ENCODE measurements around the gene PRKN. TPM values are rescaled to one million over a fixed set of nuclear protein-coding genes. Genes with fewer than 3 reads are reported as not detected.

The PRKN gene
- total and polyA plus RNA-seq, 2 experiments from 2014 or later = 2.3 to 3.9 TPM

GRCh38 chr6:161602359-161602758, 1125.2 kb downstream of the PRKN start:
- Histone ChIP-seq H3K9me3 (ENCODE audit: low read depth) (no peaks in the 10 kb centered on the region), H3K36me3 (replicated peaks; ENCODE audit: insufficient read depth, low read depth) (no peaks in the 10 kb centered on the region), H3K4me2 (no peak overlapping the region), H3K4me1 (ENCODE audit: insufficient read depth) (no peaks in the 10 kb centered on the region), H3K4me3 (no peak overlapping the region), H2AFZ (no peak overlapping the region), H3K27me3 (no peaks in the 10 kb centered on the region), H4K20me1 (ENCODE audit: insufficient read depth, poor library complexity, severe bottlenecking) (no peaks in the 10 kb centered on the region), H3K79me2 (no peaks in the 10 kb centered on the region), H3K27ac (no peak overlapping the region), H3K9me2 (replicated peaks; ENCODE audit: insufficient read depth) (no peaks in the 10 kb centered on the region)
- 79% methylated on average over 1 of the region's 1 CpG for WGBS (ENCODE audit: low lambda C conversion rate, missing lambda C conversion rate)
- no peak for TF ChIP-seq EZH2phosphoT487 (IDR thresholded peaks at IDR 0.05; ENCODE audit: low read depth, severe bottlenecking, unreplicated experiment)
- TF ChIP-seq EZH2 (IDR thresholded peaks at IDR 0.05; ENCODE audit: borderline replicate concordance) = no peak
- DNase-seq (ENCODE audit: low spot score) = no peak

- Histone ChIP-seq H3K4me3 (no peak overlapping the region), H3K4me2 (no peak overlapping the region), H3K27me3 (no peaks in the 10 kb centered on the region), H3K79me2 (no peaks in the 10 kb centered on the region), H3K4me1 (ENCODE audit: insufficient read depth) (no peaks in the 10 kb centered on the region), H3K9me3 (ENCODE audit: low read depth) (no peaks in the 10 kb centered on the region), H4K20me1 (ENCODE audit: insufficient read depth, poor library complexity, severe bottlenecking) (no peaks in the 10 kb centered on the region), H3K27ac (no peak overlapping the region), H2AFZ (no peak overlapping the region), H3K9me2 (replicated peaks; ENCODE audit: insufficient read depth) (no peaks in the 10 kb centered on the region), H3K36me3 (replicated peaks; ENCODE audit: insufficient read depth, low read depth) (no peaks in the 10 kb centered on the region)
- 83% methylated on average over 2 of the region's 2 CpGs for WGBS (ENCODE audit: low lambda C conversion rate, missing lambda C conversion rate)
- no peak for TF ChIP-seq EZH2 (IDR thresholded peaks at IDR 0.05; ENCODE audit: borderline replicate concordance)
- TF ChIP-seq CTCF (IDR thresholded peaks at IDR 0.05; ENCODE audit: poor library complexity) = no peak
- TF ChIP-seq EZH2phosphoT487 (IDR thresholded peaks at IDR 0.05; ENCODE audit: low read depth, severe bottlenecking, unreplicated experiment) = no peak
- no peak for DNase-seq (ENCODE audit: low spot score)
These were observed 1128.7 kb downstream of the PRKN start for GRCh38 chr6:161598896-161599295.

GRCh38 chr6:161596807-161597520, 1130.6 kb downstream of the PRKN start:
- Histone ChIP-seq H3K27me3 (no peaks in the 10 kb centered on the region), H3K27ac (no peak overlapping the region), H3K9me3 (ENCODE audit: low read depth) (no peaks in the 10 kb centered on the region), H3K4me3 (no peak overlapping the region), H3K4me2 (no peak overlapping the region), H4K20me1 (ENCODE audit: insufficient read depth, poor library complexity, severe bottlenecking) (no peaks in the 10 kb centered on the region), H3K36me3 (replicated peaks; ENCODE audit: insufficient read depth, low read depth) (no peaks in the 10 kb centered on the region), H3K4me1 (ENCODE audit: insufficient read depth) (no peaks in the 10 kb centered on the region), H2AFZ (no peak overlapping the region), H3K9me2 (replicated peaks; ENCODE audit: insufficient read depth) (no peaks in the 10 kb centered on the region), H3K79me2 (no peaks in the 10 kb centered on the region)
- DNase-seq (ENCODE audit: low spot score) = no peak
- TF ChIP-seq EZH2phosphoT487 (IDR thresholded peaks at IDR 0.05; ENCODE audit: low read depth, severe bottlenecking, unreplicated experiment) = no peak
- no peak for TF ChIP-seq CTCF (IDR thresholded peaks at IDR 0.05; ENCODE audit: poor library complexity)
- TF ChIP-seq EZH2 (IDR thresholded peaks at IDR 0.05; ENCODE audit: borderline replicate concordance) = no peak
- 84% methylated on average over 7 of the region's 7 CpGs for WGBS (ENCODE audit: low lambda C conversion rate, missing lambda C conversion rate)

GRCh38 chr6:161594412-161594811, 1133.2 kb downstream of the PRKN start:
- H3K4me1 ChIP-seq (ENCODE audit: insufficient read depth) = no peaks in the 10 kb centered on the region
- 96% methylated on average over 1 of the region's 1 CpG for WGBS (ENCODE audit: low lambda C conversion rate, missing lambda C conversion rate)
- H3K36me3 ChIP-seq (replicated peaks; ENCODE audit: insufficient read depth, low read depth) = no peaks in the 10 kb centered on the region
- no peaks in the 10 kb centered on the region for H4K20me1 ChIP-seq (ENCODE audit: insufficient read depth, poor library complexity, severe bottlenecking)
- H3K27ac ChIP-seq = no peak overlapping the region
- DNase-seq (ENCODE audit: low spot score) = no peak
- no peak for TF ChIP-seq EZH2phosphoT487 (IDR thresholded peaks at IDR 0.05; ENCODE audit: low read depth, severe bottlenecking, unreplicated experiment)
- no peak for TF ChIP-seq EZH2 (IDR thresholded peaks at IDR 0.05; ENCODE audit: borderline replicate concordance)
- no peaks in the 10 kb centered on the region for H3K9me3 ChIP-seq (ENCODE audit: low read depth)
- H3K27me3 ChIP-seq = no peaks in the 10 kb centered on the region
- no peak overlapping the region for H3K4me3 ChIP-seq
- no peaks in the 10 kb centered on the region for H3K79me2 ChIP-seq
- H2AFZ ChIP-seq = no peak overlapping the region
- no peaks in the 10 kb centered on the region for H3K9me2 ChIP-seq (replicated peaks; ENCODE audit: insufficient read depth)
- no peak overlapping the region for H3K4me2 ChIP-seq
